Measurements from ENCODE around the gene LAIR2.

The LAIR2 gene

GRCh38 chr19:54502518-54503048, at the start of gene LAIR2:
Gene LAIR2, plus strand, starts transcription at chr19:54502831. Its CDS starts 88 bp downstream, at chr19:54502919.
- DNase-seq (ENCODE audit: low read depth, low spot score), result no peak

GRCh38 chr19:54453921-54454780, 48.5 kb upstream of the LAIR2 start:
- DNase-seq (ENCODE audit: low read depth, low spot score), result no peak

GRCh38 chr19:54454781-54455675, 47.6 kb upstream of the LAIR2 start:
- DNase-seq (ENCODE audit: low read depth, low spot score), result no peak

DNA sequence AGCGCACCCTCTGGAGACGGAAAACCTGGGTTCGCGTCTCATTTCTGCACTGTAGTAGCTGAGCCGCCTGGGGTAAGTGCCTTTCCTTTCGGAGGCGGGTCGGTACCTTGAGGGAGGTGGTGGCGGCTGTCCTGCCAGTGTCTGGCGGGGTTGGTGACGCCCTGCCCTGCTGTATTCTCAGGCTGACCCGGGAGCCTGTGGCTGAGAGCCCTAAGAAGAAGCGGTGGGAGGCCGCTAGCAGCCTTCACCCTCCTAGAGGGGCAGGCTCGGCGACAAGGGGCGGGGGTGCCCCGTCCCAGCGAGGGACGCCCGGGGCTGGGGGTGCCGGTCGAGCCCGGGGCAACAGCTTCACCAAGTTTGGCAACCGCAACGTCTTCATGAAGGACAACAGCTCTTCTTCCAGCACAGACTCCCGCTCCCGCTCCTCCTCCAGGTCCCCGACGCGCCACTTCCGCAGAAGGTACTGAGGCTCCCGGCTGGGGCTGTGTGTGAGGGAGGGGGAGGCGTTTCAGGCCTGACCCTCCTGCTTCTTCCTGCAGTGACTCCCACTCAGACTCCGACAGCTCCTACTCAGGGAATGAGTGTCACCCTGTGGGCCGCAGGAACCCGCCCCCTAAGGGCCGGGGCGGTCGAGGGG, 46.7 kb upstream of the LAIR2 start:
- DNase-seq (ENCODE audit: low read depth, low spot score), result no peak

DNA sequence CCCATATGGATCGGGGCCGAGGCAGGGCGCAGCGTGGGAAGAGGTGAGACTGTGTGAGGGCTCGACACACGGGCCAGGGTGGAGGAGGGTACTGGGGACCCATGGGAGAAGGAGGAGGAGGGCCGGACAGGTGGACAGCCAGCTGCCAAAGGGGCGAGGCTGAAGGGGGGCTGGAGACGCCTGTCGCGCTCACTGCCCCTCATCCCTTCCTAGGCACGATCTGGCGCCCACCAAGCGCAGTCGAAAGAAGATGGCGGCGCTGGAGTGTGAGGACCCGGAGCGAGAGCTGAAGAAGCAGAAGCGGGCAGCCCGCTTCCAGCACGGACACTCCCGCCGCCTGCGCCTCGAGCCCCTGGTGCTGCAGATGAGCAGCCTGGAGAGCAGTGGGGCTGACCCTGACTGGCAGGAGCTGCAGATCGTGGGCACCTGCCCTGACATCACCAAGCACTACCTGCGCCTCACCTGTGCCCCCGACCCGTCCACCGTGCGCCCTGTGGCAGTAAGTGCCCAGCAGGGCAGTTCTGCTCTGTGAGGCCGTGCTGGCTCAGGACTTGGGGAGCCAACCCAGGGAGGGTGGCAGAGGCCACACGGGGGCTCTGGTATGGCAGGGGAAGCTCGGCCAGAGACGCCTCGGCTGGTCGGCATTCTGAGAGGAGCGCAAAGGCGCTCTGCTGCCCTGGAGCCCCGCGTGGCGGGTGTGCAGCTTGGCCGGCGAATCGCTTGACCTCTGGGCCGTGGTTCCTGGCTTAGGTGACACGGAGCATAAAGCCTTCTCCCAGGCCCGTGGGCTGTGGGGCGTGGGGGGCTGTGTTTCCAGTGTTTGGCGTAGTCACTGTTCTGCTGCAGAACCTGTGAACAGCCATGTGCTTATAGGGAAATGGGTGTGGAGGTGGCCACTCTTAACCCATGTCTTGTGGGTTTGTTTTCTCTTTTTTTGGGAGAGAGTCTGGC, 45.9 kb upstream of the LAIR2 start:
- DNase-seq (ENCODE audit: low read depth, low spot score), result no peak

- DNase-seq (ENCODE audit: low read depth, low spot score), result no peak
Observed at GRCh38 chr19:54457773-54458647, 44.6 kb upstream of the LAIR2 start.

- no peak for DNase-seq (ENCODE audit: low read depth, low spot score)
Observed at GRCh38 chr19:54458648-54459281, 43.9 kb upstream of the LAIR2 start.

GRCh38 chr19:54459282-54460229, 43.1 kb upstream of the LAIR2 start:
- DNase-seq (ENCODE audit: low read depth, low spot score), result no peak

- no peak for DNase-seq (ENCODE audit: low read depth, low spot score)
Observed at GRCh38 chr19:54460230-54461005, 42.2 kb upstream of the LAIR2 start.

GRCh38 chr19:54461210-54461609, 41.4 kb upstream of the LAIR2 start:
- DNase-seq (ENCODE audit: low read depth, low spot score), result no peak

- DNase-seq (ENCODE audit: low read depth, low spot score), result no peak
Observed at GRCh38 chr19:54461613-54462012, 41.0 kb upstream of the LAIR2 start.

- DNase-seq (ENCODE audit: low read depth, low spot score), result no peak
Observed at GRCh38 chr19:54462047-54462654, 40.5 kb upstream of the LAIR2 start.

GRCh38 chr19:54462655-54463530, 39.7 kb upstream of the LAIR2 start:
- no peak for DNase-seq (ENCODE audit: low read depth, low spot score)

DNA sequence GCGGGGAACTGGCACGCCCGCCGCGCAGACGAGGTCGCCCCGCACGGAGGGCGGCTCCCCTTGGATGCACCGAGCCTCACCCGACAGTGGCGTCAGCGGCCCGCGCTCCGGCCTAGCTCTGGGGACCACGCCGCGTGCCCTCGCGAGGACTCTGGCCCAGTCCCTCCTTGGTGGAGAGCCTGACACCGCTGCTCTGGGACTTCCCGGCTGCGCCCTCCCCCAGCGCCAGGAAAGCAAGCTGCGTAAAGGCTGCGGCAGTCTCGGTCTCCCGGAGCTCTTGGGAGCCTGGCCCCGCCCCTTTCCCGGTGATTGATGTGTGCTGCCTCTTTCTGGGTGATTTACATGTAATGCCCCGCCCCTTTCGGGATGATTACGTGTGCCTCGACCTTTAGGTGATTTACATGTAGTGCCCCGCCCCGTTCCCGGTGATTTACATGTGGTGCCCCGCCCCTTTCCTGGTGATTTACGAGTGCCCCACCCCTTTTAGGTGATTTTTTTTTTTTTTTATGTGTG, 39.0 kb upstream of the LAIR2 start, which contains the start of gene LENG9:
Gene LENG9, minus strand, starts transcription at position 248 of the 513 bp plus-strand sequence. CDS start 252 bp downstream, outside the sequence.
- DNase-seq (ENCODE audit: low read depth, low spot score), result peak; percentile 89

- DNase-seq (ENCODE audit: low read depth, low spot score), result peak; percentile 49
Observed at GRCh38 chr19:54464044-54464629, 38.5 kb upstream of the LAIR2 start.

All from activated naive CD8-positive, alpha-beta T cell treated with anti-CD3 and anti-CD28 coated beads, Interleukin-2, amount 50 U/mL, for 16 hours (primary cell).